ENCODE data around the gene RAB5IF.

The RAB5IF gene

DNA sequence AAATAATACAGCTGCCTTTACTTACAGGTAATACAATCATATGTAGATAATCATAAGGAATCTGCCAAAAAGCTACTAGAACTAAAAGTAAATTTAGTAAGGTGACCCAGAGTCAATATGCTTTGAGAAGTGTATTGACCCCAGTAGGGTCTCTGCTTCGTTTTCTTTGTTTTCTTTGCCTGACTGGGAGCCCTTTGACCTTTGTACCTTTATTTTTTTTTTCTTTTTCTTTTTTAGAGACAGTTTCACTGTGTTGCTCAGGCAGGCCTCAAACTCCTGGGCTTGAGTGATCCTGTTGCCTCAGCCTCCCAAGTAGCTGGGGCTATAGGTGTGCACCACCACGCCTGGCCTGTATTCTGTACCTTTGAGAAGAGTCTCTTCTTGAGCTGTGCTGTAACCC lies 17.9 kb downstream of the RAB5IF start:
- TF ChIP-seq CTCF (IDR thresholded peaks at IDR 0.05; ENCODE audit: low read depth, low read length), result no peak

DNA sequence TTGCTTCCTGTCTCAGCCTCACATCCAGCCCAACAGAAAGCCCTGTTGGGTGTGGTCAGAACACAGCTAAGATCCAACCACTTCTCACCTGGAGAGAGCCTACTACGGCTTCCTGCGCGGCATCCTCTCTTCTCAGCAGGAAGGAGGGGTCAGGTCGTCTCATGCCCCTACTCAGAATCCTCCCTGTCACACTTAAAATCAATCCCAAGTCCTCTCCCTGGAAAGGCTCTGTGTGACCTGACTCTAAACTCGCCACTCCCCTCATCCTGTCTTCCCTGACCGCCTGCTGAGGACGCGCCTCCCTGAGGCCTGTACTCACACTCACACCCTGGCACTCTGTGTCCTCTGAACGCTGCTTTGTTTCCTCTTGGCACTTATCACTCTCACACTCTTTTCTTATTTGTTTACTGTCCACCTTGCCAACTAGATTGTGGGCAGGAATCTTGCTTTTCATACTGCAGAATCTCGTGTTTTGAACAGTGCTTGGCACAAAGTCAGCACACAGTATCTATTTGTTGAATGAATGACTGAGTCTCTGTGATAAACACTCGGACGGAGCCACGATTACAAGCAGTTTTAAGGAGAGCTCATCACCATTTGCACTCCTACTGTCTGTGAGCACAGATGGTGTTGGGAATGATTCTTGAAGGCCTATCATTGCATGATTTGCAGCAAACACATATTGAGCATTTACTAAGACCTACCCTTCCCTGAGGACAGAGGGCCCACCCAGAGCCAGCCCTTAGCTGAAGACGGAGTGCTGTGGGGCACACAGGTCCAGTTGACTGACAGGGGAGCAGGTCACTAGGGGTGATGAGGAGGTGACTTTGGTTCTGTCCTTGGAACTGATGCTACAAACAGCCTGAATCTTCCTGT lies 18.7 kb downstream of the RAB5IF start:
- DNase-seq (ENCODE audit: extremely low read depth, low read depth), result no peak
- no peak for TF ChIP-seq CTCF (IDR thresholded peaks at IDR 0.05; ENCODE audit: low read depth, low read length)

More for the DNA sequence above, 17.9 kb downstream of the RAB5IF start:
- DNase-seq (ENCODE audit: extremely low read depth, low read depth), result no peak

DNA sequence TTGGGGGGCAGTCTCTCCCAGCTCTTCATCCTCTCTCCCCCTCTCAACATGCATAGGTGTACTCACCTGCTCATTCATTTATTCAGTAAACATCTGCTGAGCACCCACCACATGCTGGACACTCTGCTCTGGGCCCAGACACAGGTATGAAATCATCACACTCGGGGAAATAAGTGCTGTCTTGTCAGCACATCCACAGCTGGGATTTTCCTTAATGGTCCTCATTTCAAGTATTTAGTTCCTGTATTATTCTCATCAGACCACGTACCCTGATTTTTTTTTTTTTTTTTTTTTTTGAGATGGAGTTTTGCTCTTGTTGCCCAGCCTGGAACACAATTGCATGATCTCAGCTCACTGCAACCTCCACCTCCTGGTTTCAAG lies 19.4 kb downstream of the RAB5IF start:
- DNase-seq (ENCODE audit: extremely low read depth, low read depth), result no peak
- TF ChIP-seq CTCF (IDR thresholded peaks at IDR 0.05; ENCODE audit: low read depth, low read length), result no peak

- TF ChIP-seq CTCF (IDR thresholded peaks at IDR 0.05; ENCODE audit: low read depth, low read length), result no peak
Observed at GRCh38 chr20:36628076-36628475, 22.5 kb downstream of the RAB5IF start.

GRCh38 chr20:36629719-36630681 lies 24.4 kb downstream of the RAB5IF start:
- TF ChIP-seq CTCF (IDR thresholded peaks at IDR 0.05; ENCODE audit: low read depth, low read length), result no peak
- DNase-seq (ENCODE audit: extremely low read depth, low read depth), result no peak

More at GRCh38 chr20:36628076-36628475, 22.5 kb downstream of the RAB5IF start:
- DNase-seq (ENCODE audit: extremely low read depth, low read depth), result no peak

GRCh38 chr20:36631646-36632045 lies 26.1 kb downstream of the RAB5IF start:
- no peak for TF ChIP-seq CTCF (IDR thresholded peaks at IDR 0.05; ENCODE audit: low read depth, low read length)
- no peak for DNase-seq (ENCODE audit: extremely low read depth, low read depth)

DNA sequence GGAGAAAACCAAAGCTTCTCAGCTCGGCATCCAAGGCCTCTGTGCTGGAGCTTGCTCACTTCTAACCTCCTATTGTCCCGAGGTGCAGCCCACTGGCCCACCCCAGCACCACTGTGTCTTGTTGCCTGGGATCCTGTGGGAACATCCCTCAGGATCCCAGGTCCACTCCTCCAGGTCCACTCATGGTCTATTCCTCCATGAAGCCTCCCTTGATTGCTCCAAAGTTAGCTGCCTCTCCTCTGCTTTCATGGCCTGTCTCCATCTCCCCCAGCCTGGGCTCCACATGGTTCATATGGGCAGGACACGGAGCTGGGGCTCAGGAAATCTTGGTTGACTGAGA lies 26.5 kb downstream of the RAB5IF start:
- no peak for TF ChIP-seq CTCF (IDR thresholded peaks at IDR 0.05; ENCODE audit: low read depth, low read length)
- DNase-seq (ENCODE audit: extremely low read depth, low read depth), result no peak
